DND-41 (cell line): ENCODE data around the gene BBS1.

Experiments
- CTCF ChIP-seq: IDR thresholded peaks from 2 replicates; pipeline ENCODE4 v1.5.1; 2012; ENCODE audit warnings: borderline replicate concordance, low read length, moderate library complexity, mild to moderate bottlenecking; ENCODE audit not compliant: poor library complexity, severe bottlenecking; ENCODE audit errors: extremely low read depth
- EZH2 ChIP-seq: IDR thresholded peaks from 3 replicates; pipeline ENCODE4 v1.6.1; 2012; ENCODE audit warnings: borderline replicate concordance, low read depth, mild to moderate bottlenecking, moderate library complexity, low read length, inconsistent platforms; ENCODE audit not compliant: severe bottlenecking

- TF ChIP-seq CTCF: peak; percentile 86
- no peak for TF ChIP-seq EZH2
These were observed 31.6 kb upstream of the BBS1 start for GRCh38 chr11:66478729-66479393.
